Uterus (tissue), 2 donors: Measurements from ENCODE around the gene LBP.

ENCODE experiments used
- CTCF ChIP-seq, 4 experiments: fragments of 200-600 bp in 2 of 4; fragments of 450-650 bp in 2 of 4; sonication (generic) in 2 of 4; IDR thresholded peaks; one replicate each; pipeline ENCODE4 v1.5.1; 2016 to 2019; ENCODE audit warnings: antibody characterized with exemption in 4 of 4, mild to moderate bottlenecking in 2 of 4, moderate library complexity in 1 of 4
- POLR2A ChIP-seq, 2 donors: fragments of 450-650 bp; IDR thresholded peaks; one replicate each; pipeline ENCODE4 v1.6.1; 2016; ENCODE audit warnings: antibody characterized with exemption in 2 of 2, mild to moderate bottlenecking in 1 of 2, moderate library complexity in 1 of 2

GRCh38 chr20:38373898-38374297, 27.6 kb downstream of the LBP start:
- TF ChIP-seq CTCF (IDR thresholded peaks at IDR 0.05), result no peak
- TF ChIP-seq POLR2A (IDR thresholded peaks at IDR 0.05), result no peak
